AG04450 (cell line): ENCODE measurements around the gene EXOC3L2. TPM values are rescaled to one million over a fixed set of nuclear protein-coding genes. Genes with fewer than 3 reads are reported as not detected.
"Not testable (repeated sequence)": the region's sequence is repeated elsewhere in the genome, so short reads cannot be mapped to it uniquely, and the experiment has no call there.

Experiments used
- CTCF ChIA-PET: fragments of 300-600, 350-600 bp; formaldehyde crosslinking; extraction: SDS; loops from one replicate; lab custom pipeline; 2022; ENCODE audit warnings: antibody characterized with exemption, inconsistent platforms; lab: Charles Lee
- POLR2A ChIA-PET: fragments of 350-600 bp; formaldehyde crosslinking; extraction: SDS; loops from one replicate; lab custom pipeline; 2021; ENCODE audit warnings: antibody characterized with exemption, inconsistent platforms; lab: Yijun Ruan, JAX
- DNase-seq: peaks from one replicate; pipeline ENCODE4 v3.0.0-alpha.2; 2011; ENCODE audit warnings: low read depth, low spot score
- H3K27ac ChIP-seq: one replicate; pipeline ENCODE4 v1.5.1; 2012; ENCODE audit warnings: low read depth, low read length, control low read depth
- H3K27me3 ChIP-seq: one replicate; pipeline ENCODE4 v1.6.0; 2012; ENCODE audit warnings: low read length; ENCODE audit not compliant: control insufficient read depth, insufficient read depth
- H3K4me3 ChIP-seq: 2 replicates; pipeline ENCODE4 v1.5.1; 2011; ENCODE audit warnings: mild to moderate bottlenecking, low read depth, low read length, control low read depth
- H3K9me3 ChIP-seq: 2 replicates; pipeline ENCODE4 v1.5.1; 2012; ENCODE audit warnings: low read length; ENCODE audit not compliant: control insufficient read depth, insufficient read depth
- polyA plus RNA-seq: library from polyadenylated mRNA; depleted of rRNA; stranded (reverse); fragments of >200 nt; gene quantifications from 2 replicates; pipeline ENCODE4 v1.2.3, GENCODE V29; 2011
- TF ChIP-seq, protein P1 (sequence below): IDR thresholded peaks from 2 replicates; pipeline ENCODE4 v1.5.1; 2011; ENCODE audit warnings: low read depth, low read length, control low read depth, inconsistent platforms

The EXOC3L2 gene
- polyA plus RNA-seq, 1 experiment, result not detected

DNA sequence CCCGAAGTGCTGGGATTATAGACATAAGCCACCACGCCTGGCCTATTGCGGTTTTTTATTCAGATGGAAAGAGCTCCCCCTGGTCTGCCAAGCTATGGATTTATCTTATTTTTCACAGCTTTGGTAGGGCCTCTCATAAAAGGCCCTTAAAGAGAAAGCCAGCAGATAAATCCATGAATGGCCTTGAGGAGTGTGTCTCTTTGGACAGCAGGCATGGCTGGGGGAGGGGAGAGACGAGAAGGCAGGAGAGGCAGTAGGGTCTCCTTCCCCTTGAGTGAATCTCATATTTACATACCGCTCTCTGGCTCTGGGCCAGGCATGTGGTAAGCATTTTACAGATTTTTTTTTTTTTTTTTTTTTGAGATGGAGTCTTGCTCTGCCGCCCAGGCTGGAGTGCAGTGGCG is 31.1 kb upstream of the EXOC3L2 start:
- Histone ChIP-seq H3K27me3 (no peaks in the 10 kb centered on the region), H3K27ac (no peak overlapping the region), H3K9me3 (no peaks in the 10 kb centered on the region), H3K4me3 (no peak overlapping the region)
- TF ChIP-seq, protein P1, sequence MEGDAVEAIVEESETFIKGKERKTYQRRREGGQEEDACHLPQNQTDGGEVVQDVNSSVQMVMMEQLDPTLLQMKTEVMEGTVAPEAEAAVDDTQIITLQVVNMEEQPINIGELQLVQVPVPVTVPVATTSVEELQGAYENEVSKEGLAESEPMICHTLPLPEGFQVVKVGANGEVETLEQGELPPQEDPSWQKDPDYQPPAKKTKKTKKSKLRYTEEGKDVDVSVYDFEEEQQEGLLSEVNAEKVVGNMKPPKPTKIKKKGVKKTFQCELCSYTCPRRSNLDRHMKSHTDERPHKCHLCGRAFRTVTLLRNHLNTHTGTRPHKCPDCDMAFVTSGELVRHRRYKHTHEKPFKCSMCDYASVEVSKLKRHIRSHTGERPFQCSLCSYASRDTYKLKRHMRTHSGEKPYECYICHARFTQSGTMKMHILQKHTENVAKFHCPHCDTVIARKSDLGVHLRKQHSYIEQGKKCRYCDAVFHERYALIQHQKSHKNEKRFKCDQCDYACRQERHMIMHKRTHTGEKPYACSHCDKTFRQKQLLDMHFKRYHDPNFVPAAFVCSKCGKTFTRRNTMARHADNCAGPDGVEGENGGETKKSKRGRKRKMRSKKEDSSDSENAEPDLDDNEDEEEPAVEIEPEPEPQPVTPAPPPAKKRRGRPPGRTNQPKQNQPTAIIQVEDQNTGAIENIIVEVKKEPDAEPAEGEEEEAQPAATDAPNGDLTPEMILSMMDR, result no peak
- CTCF ChIA-PET, result interaction anchor here (0.7 kb wide), 1 partner anchor 1737 kb away, joined by 6 read pairs; no protein-coding TSS in a partner anchor
- POLR2A ChIA-PET, result no interaction called here
- DNase-seq, result no peak

- CTCF ChIA-PET, result no interaction called here
- H3K9me3 ChIP-seq, result no peaks in the 10 kb centered on the region
- H3K27me3 ChIP-seq, result no peaks in the 10 kb centered on the region
- no peak overlapping the region for H3K4me3 ChIP-seq
- TF ChIP-seq, protein P1, result no peak
- H3K27ac ChIP-seq, result no peak overlapping the region
- POLR2A ChIA-PET, result interaction anchor here (0.6 kb wide), 1 partner anchor 32 kb away, joined by 8 read pairs; no protein-coding TSS in a partner anchor
- DNase-seq, result no peak
Observed at GRCh38 chr19:45275370-45275971, 30.3 kb upstream of the EXOC3L2 start.

- Histone ChIP-seq H3K27ac (no peak overlapping the region), H3K9me3 (no peaks in the 10 kb centered on the region), H3K27me3 (no peaks in the 10 kb centered on the region), H3K4me3 (no peak overlapping the region)
- no peak for DNase-seq
- ChIA-PET POLR2A (interaction anchor here (0.7 kb wide), 1 partner anchor 8 kb away, joined by 4 read pairs; no protein-coding TSS in a partner anchor), CTCF (no interaction called here)
- TF ChIP-seq, protein P1, result no peak
Observed at GRCh38 chr19:45273521-45273855, 28.3 kb upstream of the EXOC3L2 start.

DNA sequence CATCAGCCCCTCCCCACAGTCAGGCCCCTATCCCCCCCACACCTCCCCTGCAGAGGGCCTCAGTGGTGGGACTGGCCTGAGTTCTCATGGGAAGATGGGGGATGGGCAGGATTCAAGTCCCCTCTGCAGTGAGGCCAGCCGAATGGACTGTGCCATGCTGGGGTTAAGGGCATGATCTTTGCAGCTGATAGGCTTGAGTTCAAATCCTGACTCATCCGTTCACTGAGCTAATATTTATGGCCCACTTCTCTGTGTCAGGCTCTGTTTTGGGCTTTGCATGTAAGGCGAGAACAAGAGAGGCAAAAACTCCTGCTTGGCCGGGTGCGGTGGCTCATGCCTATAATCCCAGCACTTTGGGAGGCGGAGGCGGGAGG is 26.5 kb upstream of the EXOC3L2 start:
- no peak overlapping the region for H3K4me3 ChIP-seq
- H3K27ac ChIP-seq, result no peak overlapping the region
- TF ChIP-seq, protein P1, result no peak
- no peak for DNase-seq
- ChIA-PET CTCF (no interaction called here), POLR2A (no interaction called here)
- H3K9me3 ChIP-seq, result no peaks in the 10 kb centered on the region; the same call in 1 of the 2 replicates
- no peaks in the 10 kb centered on the region for H3K27me3 ChIP-seq

DNA sequence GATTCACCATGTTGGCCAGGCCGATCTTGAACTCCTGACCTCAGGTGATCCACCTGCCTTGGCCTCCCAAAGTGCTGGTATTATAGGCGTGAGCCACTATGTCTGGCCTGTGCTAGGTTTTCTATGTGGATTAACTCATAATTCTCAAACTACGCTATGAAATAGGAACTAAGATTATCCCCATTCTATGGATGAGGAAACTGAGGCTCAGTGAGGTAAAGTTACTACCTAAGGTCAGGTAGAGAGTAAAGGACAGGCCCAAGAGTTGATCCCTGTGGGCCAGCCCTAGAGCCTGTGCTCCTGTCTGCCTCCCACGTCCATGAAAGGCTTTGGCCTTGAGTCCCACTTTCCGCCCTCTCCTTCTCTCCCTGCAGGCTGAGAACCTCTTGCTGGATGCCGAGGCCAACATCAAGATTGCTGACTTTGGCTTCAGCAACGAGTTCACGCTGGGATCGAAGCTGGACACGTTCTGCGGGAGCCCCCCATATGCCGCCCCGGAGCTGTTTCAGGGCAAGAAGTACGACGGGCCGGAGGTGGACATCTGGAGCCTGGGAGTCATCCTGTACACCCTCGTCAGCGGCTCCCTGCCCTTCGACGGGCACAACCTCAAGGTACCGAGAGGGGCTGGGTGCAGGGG is 26.0 kb upstream of the EXOC3L2 start:
- Histone ChIP-seq H3K4me3 (no peak overlapping the region), H3K27ac (no peak overlapping the region), H3K27me3 (no peaks in the 10 kb centered on the region), H3K9me3 (no peaks in the 10 kb centered on the region; the same call in 1 of the 2 replicates)
- CTCF ChIA-PET, result interaction anchor here (0.6 kb wide), 1 partner anchor 283 kb away, joined by 3 read pairs; no protein-coding TSS in a partner anchor
- TF ChIP-seq, protein P1, result no peak
- DNase-seq, result no peak
- POLR2A ChIA-PET, result no interaction called here

- H3K9me3 ChIP-seq, H3K27me3 ChIP-seq, H3K4me3 ChIP-seq, DNase-seq, H3K27ac ChIP-seq, CTCF ChIA-PET: not testable (repeated sequence)
- POLR2A ChIA-PET, result interaction anchor here (0.6 kb wide), 1 partner anchor 1524 kb away, joined by 3 read pairs; no protein-coding TSS in a partner anchor
Observed at GRCh38 chr19:45269939-45270338, 24.7 kb upstream of the EXOC3L2 start.
